Nephron progenitor cell (in vitro differentiated cells): ENCODE measurements around the gene EED.

Source experiments
- DNase-seq: peaks from one replicate; pipeline ENCODE4 v3.0.0; 2021
- H3K27ac Mint-ChIP-seq: 2 replicates; pipeline ENCODE4 v1.8.0; 2021; ENCODE audit warnings: mild to moderate bottlenecking, moderate library complexity, mixed read lengths
- H3K27me3 Mint-ChIP-seq: 2 replicates; pipeline ENCODE4 v1.8.0; 2021; ENCODE audit warnings: mild to moderate bottlenecking, low read depth, mixed read lengths; ENCODE audit not compliant: poor library complexity
- H3K36me3 Mint-ChIP-seq: 2 replicates; pipeline ENCODE4 v1.8.0; 2021; ENCODE audit warnings: low read depth, mixed read lengths
- H3K4me1 Mint-ChIP-seq: 2 replicates; pipeline ENCODE4 v1.8.0; 2021; ENCODE audit warnings: mixed read lengths
- H3K4me3 Mint-ChIP-seq: 2 replicates; pipeline ENCODE4 v1.8.0; 2021; ENCODE audit warnings: mild to moderate bottlenecking, moderate library complexity, mixed read lengths
- H3K9me3 Mint-ChIP-seq: 2 replicates; pipeline ENCODE4 v1.8.0; 2021; ENCODE audit warnings: mild to moderate bottlenecking, moderate library complexity, mixed read lengths
- TF ChIP-seq, protein P1 (sequence below): fragments of 200-600 bp; sonication (generic); IDR thresholded peaks from 2 replicates; pipeline ENCODE4 v1.5.0; 2021; ENCODE audit warnings: antibody characterized with exemption

Gene EED

GRCh38 chr11:86206337-86206695 lies 38.2 kb upstream of the EED start:
- Mint-ChIP-seq H3K27me3 (no peaks in the 10 kb centered on the region), H3K27ac (peak overlapping the region; percentile 20), H3K9me3 (peaks cover 10% of the 10 kb centered on the region), H3K4me1 (no peaks in the 10 kb centered on the region), H3K36me3 (no peaks in the 10 kb centered on the region), H3K4me3 (no peak overlapping the region)
- DNase-seq, result no peak
- TF ChIP-seq, protein P1, sequence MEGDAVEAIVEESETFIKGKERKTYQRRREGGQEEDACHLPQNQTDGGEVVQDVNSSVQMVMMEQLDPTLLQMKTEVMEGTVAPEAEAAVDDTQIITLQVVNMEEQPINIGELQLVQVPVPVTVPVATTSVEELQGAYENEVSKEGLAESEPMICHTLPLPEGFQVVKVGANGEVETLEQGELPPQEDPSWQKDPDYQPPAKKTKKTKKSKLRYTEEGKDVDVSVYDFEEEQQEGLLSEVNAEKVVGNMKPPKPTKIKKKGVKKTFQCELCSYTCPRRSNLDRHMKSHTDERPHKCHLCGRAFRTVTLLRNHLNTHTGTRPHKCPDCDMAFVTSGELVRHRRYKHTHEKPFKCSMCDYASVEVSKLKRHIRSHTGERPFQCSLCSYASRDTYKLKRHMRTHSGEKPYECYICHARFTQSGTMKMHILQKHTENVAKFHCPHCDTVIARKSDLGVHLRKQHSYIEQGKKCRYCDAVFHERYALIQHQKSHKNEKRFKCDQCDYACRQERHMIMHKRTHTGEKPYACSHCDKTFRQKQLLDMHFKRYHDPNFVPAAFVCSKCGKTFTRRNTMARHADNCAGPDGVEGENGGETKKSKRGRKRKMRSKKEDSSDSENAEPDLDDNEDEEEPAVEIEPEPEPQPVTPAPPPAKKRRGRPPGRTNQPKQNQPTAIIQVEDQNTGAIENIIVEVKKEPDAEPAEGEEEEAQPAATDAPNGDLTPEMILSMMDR, result no peak

DNA sequence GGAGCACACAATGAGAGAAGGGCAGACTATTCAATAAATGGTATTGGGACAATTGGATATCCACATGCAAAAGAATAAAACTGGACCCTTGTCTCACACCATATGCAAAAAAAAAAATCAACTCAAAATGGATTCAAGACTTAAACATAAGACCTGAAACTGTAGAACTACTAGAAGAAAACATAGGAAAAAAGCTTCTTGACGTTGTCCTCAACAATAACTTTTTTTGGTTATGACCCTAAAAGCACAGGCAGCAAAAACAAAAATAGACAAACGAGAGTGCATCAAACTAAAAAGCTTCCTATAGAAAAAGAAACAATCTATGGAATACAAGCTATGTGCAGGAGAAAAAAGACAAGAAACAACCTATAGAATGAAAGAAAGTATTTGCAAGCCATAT lies 37.1 kb upstream of the EED start:
- Mint-ChIP-seq H3K4me1 (no peaks in the 10 kb centered on the region), H3K27ac (no peak overlapping the region), H3K27me3 (no peaks in the 10 kb centered on the region), H3K9me3 (peaks cover 10% of the 10 kb centered on the region), H3K4me3 (no peak overlapping the region), H3K36me3 (no peaks in the 10 kb centered on the region)
- no peak for DNase-seq
- TF ChIP-seq, protein P1, result no peak

GRCh38 chr11:86208572-86208971 lies 36.0 kb upstream of the EED start:
- Mint-ChIP-seq H3K27ac (no peak overlapping the region), H3K36me3 (no peaks in the 10 kb centered on the region), H3K27me3 (peaks cover 2% of the 10 kb centered on the region), H3K4me1 (no peaks in the 10 kb centered on the region), H3K4me3 (no peak overlapping the region), H3K9me3 (peaks cover 10% of the 10 kb centered on the region)
- TF ChIP-seq, protein P1, result no peak
- no peak for DNase-seq

- H3K9me3 Mint-ChIP-seq, result peaks cover 10% of the 10 kb centered on the region
- peaks cover 8% of the 10 kb centered on the region for H3K27me3 Mint-ChIP-seq
- no peaks in the 10 kb centered on the region for H3K4me1 Mint-ChIP-seq
These were observed 34.5 kb upstream of the EED start for GRCh38 chr11:86209806-86210657.

GRCh38 chr11:86210898-86211297 lies 33.7 kb upstream of the EED start:
- Mint-ChIP-seq H3K27me3 (peaks cover 8% of the 10 kb centered on the region), H3K9me3 (peaks cover 10% of the 10 kb centered on the region), H3K27ac (no peak overlapping the region), H3K4me1 (no peaks in the 10 kb centered on the region), H3K36me3 (no peaks in the 10 kb centered on the region), H3K4me3 (no peak overlapping the region)
- TF ChIP-seq, protein P1, result no peak
- no peak for DNase-seq

More at GRCh38 chr11:86209806-86210657, 34.5 kb upstream of the EED start:
- TF ChIP-seq, protein P1, result no peak
- Mint-ChIP-seq H3K27ac (no peak overlapping the region), H3K36me3 (no peaks in the 10 kb centered on the region), H3K4me3 (no peak overlapping the region)
- no peak for DNase-seq

DNA sequence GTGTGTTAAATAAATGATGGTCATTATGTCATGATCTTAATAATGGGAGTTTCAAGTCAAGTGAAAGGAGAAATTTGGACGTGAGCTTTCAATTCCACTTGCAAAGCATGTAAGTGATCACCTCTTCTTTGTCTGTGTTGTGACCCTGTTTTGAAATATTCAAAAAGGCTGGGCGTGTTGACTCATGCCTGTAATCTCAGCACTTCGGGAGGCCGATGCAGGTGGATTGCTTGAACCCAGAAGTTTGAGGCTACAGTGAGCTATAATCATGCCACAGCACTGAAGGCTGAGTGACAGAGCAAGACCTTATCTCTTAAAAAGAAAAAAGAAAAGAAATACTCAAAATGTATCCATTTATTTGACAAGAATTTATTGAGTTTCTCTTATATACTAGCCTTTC lies 32.9 kb upstream of the EED start:
- TF ChIP-seq, protein P1, result no peak
- no peak for DNase-seq
- Mint-ChIP-seq H3K36me3 (no peaks in the 10 kb centered on the region), H3K27ac (no peak overlapping the region), H3K4me3 (no peak overlapping the region), H3K9me3 (peaks cover 8% of the 10 kb centered on the region), H3K27me3 (peaks cover 8% of the 10 kb centered on the region), H3K4me1 (no peaks in the 10 kb centered on the region)
